Middle frontal gyrus (tissue), 1 donor: ENCODE results near the gene ASB3.
A peak's percentile ranks its signal among the peaks of the same experiment; 100 is the strongest.
"Not testable (repeated sequence)": the region's sequence is repeated elsewhere in the genome, so short reads cannot be mapped to it uniquely, and the experiment has no call there.

Source experiments
- DNase-seq: peaks from one replicate; pipeline ENCODE4 v3.0.0-alpha.2; 2015; ENCODE audit warnings: low spot score; ENCODE audit errors: extremely low spot score

The ASB3 gene, protein sequence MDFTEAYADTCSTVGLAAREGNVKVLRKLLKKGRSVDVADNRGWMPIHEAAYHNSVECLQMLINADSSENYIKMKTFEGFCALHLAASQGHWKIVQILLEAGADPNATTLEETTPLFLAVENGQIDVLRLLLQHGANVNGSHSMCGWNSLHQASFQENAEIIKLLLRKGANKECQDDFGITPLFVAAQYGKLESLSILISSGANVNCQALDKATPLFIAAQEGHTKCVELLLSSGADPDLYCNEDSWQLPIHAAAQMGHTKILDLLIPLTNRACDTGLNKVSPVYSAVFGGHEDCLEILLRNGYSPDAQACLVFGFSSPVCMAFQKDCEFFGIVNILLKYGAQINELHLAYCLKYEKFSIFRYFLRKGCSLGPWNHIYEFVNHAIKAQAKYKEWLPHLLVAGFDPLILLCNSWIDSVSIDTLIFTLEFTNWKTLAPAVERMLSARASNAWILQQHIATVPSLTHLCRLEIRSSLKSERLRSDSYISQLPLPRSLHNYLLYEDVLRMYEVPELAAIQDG

DNA sequence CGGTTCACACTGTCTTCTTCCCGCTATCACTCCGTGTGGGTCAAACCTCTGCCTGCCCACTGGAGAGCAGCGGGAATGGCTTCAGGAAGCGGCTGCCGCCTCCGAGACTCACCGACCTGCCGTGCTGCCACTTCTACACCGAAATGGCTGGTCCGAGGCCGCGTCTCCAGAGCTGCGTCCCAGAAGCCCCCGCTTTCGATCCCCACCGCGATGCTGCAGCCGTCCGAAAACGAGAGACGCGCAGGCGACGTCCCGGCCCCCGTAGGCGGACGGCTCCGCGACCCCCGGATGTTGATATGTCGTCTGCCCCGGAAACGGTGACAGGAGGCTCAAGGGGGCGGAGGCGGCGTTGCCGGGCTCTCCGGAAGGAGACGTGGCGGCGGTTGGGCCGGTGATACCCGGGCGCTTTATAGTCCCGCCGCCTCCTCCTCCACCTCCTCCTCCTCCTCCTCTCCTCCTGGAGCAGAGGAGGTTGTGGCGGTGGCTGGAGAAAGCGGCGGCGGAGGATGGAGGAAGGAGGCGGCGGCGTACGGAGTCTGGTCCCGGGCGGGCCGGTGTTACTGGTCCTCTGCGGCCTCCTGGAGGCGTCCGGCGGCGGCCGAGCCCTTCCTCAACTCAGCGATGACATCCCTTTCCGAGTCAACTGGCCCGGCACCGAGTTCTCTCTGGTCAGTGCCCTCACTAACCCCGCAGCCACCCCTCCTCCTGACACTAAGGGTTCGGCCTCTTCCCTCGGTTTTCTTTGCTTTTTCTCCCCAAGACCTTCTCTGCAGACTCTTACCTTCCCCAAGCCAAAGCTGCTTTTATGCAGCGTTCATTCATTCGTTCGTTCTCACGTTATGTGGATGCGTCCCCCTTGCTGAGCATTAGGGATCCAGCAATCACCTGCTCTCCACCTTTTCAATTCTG is at the start of gene ASB3, which contains the start of gene ERLEC1:
Gene ASB3 (minus strand): TSS at position 249 of the 909 bp plus-strand sequence. CDS start 21,381 bp downstream, outside the sequence.
Gene ERLEC1 (plus strand): TSS at position 340 of the 909 bp plus-strand sequence. CDS start 167 bp downstream, at position 507.
- DNase-seq, result peak; percentile 86

DNA sequence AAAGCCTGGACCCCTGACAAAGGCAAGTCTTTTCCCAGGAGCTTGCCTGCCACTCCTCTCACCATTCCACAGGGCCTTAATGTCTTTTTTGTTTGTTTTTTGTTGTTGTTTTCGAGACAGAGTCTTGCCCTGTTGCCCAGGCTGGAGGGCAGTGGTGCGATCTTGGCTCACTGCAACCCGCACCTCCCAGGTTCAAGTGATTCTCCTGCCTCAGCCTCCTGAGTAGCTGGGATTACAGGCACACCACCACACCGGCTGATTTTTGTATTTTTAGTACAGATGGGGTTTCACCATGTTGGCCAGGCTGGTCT is 43.2 kb upstream of the ASB3 start:
- not testable (repeated sequence) for DNase-seq

DNA sequence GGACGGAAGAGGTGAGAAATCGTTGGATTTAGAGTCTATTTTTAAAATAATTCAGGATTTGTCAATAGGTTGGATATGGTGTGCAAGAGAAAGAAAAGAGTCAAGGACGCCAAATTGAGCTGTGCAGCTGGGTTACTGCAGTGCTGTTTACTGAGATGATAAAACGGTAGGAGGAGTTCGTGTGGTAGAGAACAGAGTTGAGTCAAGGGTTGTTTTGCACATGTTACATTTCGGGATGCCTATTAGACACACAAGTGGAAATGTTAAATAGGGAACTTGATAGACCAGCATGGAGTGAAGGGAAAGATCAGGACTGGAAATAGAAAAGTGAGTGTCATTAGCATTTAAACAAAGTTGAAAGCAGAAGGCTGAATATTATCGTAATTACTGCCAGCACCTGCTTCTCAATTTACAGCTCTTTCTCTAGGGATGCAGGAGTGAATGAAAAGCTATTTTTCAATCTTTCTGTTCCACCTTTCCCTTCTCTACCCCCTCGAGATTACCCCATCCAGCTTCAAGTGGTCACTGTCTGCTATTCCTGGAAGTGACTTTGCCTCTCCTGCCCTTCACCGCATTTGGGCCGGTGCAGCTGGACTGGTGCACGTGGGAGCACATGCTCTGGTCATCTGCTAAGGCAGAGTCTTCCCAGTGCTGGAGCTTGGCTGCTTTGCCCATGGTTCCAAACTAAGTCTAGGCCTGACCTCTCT is 42.7 kb upstream of the ASB3 start:
- DNase-seq, result no peak

DNA sequence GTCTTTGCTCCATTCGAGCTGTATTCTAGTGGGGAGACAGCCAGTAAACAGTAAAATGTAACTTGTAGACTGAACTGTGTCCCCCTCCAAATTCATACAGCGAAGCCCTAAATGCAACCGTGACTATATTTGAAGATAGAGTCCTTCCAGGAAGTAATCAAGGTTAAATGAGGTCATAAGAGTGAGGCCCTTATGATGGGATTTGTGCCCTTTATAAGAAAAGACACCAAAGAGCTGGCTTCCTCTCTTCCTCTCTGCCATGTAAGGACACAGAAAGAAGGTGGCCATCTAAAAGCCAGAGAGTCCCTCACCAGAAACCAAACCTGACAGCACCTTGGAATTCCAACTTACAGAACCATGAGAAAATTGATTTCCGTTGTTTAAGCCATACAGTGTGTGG is 41.6 kb upstream of the ASB3 start:
- no peak for DNase-seq

DNA sequence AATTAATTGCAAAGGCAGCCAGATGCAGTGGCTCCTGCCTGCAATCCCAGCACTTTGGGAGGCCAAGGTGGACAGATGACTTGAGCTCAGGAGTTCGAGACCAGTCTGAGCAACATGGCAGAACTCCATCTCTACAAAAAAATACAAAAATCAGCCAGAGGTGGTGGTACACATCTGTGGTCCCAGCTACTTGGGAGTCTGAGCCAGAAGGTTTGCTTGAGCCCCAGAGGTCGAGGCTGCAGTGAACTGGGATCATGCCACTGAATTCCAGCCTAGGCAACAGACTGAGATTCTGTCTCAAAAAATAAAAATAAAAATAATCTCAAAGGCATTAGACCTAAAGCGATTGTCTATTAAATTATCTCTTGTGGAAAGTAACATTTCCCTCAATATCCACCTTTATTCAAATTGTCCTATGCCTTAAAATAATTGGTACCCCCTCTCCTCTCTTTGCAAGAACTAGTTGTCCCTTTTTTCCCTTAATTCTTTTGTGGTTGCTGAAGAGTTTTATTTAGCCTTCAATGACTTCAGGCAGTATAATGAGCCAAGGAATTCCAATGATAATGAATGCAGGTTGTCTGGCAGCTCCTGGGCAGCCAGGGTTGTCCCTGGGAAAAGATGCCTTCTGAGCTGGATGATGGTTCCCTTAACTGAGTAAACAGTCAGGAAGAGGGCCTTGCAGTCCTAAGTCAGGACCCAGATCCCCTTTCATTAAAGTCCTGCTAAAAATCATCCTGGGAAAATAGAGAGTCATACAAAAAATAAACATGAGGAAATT is 40.8 kb upstream of the ASB3 start:
- DNase-seq, result no peak

DNA sequence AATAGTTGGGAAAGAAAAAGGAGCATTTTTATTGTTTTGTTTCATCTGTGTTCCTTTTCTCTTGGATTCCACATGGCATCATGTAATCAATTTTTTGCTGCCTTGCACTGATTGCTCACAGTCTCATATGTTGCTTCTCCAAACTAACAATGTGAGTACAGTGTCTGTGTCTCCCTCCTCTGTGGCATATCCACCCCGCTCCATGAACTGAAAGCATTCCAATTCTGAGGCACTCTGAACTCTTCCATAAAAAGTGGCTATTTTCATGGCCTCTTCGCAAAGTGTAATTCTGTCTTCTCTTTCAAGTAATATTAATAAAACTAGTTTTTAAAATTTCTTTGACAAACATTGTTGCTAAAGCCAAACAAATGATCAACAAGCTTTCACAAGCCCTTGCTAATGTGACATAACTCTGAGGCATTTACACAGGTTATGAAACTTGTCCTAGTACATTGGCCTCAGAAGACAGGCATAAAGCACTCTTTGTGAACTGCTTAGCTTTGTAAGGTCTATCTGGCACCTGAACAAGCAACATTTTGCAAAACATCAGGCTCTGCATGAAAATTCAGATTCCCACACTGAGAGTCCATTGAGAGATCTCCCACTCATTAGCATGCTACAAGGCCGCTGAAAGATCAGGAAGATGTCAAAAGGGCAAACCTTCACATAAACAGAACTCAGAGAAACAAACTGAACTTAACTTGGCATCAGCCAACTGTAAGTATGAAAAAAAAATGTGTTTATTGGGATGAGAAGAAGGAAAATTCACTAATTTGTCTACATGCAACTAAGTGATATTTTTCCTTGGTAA is 40.0 kb upstream of the ASB3 start:
- DNase-seq, result no peak

DNA sequence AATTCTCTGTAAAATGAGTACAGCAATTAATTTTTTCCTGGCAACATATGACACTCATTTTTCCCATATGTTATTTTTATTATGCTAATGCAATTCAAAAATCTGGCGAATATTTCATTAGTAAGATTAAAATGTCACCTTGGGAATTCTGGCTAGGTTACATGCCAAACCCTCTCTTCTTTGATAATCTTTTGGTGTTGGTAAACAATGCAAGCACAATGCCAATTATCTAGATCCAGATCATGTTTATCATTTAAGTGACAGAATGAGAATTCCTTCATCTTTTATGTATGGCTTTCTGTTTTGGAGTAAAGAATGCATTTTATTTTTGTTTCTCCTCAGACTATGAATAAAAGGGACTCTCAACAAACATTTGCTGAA is 39.3 kb upstream of the ASB3 start:
- no peak for DNase-seq

DNA sequence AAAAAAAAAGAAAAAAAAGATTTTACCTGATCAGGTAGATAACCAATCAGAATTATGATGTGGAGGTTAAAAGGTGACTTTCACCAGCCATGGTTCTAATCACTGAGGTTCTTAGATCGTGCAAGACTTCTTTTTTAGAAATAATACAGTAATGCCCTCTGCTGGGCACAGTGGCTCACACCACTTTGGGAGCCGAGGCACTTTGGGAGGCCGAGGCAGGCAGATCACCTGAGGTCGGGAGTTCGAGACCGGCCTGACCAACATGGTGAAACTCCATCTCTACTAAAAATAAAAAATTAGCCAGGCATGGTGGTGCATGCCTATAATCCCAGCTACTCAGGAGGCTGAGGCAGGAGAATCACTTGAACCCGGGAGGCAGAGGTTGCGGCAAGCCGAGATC is 36.9 kb upstream of the ASB3 start:
- DNase-seq, result not testable (repeated sequence)

DNA sequence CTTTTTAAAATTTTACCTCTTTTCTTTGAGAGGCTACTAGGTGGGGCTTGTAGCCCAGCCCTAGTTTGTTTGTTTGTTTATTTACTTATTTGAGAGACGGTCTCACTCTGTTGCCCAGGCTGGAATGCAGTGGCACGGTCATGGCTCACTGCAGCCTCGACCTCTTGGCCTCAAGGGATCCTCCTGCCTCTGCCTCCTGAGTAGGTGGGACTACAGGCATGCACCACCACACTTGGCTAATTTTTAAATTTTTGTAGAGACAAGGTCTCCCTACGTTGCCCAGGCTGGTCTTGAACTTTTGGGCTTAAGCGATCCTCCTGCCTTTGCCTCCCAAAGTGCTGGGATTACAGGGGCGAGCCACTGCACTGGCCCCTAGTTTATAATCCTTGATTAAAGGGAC is 35.1 kb upstream of the ASB3 start:
- DNase-seq, result no peak

DNA sequence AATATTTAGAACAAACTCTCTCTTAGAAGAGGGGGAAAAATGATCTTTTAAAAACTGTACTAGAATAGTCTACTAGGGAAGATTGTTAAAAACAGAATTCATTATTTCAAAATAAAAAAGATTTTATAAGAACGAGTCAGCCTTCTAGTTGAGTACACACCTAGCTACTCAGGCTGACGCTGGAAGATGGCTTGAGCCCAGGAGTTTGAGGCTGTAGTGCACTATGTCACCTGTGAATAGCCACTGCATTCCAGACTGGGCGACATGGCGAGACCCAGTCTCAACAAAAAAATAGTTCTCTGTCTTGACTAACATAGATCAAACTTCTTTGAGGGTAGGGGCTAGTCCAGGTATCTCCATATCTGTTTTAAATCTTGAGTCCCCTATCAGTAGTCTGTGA is 34.0 kb upstream of the ASB3 start:
- no peak for DNase-seq

DNA sequence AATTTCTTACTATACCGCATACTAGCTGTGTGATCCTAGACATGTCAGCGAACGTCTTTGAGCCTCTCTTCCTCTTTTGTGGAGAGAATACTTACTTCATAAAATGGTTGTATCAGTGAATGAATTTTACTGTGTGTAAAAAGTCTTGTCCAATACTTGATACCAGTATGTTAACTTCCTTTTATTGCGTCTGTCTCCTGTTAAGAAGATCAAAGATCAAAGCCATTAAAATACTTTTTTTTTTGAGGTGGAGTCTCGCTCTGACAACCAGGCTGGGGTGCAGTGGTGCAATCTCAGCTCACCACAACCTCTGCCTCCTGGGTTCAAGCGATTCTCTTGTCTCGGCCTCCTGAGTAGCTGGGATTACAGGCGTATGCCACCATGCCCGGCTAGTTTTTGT is 33.3 kb upstream of the ASB3 start:
- no peak for DNase-seq

DNA sequence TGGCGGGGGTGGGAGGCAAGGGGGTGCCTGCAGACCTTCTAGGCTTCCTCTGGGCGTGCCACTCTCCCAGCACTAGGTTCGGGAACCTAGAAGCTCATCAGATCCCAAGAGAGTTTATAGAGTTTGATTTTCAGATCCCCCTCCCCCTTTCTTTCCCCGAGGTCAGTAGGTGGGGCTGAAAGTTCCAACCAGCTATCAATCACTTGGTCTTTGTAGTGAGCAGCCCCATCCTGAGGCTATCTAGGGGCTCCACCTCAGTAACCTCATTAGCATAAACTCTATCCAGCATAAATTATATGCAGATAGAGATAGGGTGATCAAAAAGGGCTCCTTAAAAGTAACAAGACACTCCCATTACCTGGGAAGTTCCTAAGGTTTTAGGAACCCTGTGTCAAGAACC is 32.9 kb upstream of the ASB3 start:
- DNase-seq, result no peak

DNA sequence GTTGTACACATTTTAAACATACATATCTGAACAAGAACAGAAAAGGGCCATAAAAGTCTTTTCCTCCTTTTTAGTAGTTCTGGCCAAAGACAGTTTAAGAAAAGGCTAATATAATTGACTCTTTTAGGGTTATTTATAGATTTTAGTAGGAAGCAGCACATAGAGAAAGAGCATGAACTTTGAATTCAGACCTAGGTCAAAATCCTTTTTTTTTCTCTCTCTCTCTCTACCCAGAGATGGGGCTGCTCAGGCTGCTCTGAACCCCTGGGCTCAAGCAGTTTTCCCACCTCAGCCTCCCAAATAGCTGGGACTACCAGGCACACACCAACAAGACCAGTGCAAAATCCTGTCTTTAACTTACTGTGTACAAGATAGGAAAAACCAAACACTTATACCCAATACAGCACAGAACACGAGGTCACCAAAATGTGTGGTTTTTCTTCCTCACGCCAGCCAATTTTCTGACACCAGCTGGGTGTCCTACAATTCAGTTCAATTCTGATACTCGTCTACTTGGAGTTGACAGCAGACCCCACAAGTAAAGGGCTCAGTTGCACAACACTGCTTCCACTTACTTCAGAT is 32.2 kb upstream of the ASB3 start:
- DNase-seq, result no peak

DNA sequence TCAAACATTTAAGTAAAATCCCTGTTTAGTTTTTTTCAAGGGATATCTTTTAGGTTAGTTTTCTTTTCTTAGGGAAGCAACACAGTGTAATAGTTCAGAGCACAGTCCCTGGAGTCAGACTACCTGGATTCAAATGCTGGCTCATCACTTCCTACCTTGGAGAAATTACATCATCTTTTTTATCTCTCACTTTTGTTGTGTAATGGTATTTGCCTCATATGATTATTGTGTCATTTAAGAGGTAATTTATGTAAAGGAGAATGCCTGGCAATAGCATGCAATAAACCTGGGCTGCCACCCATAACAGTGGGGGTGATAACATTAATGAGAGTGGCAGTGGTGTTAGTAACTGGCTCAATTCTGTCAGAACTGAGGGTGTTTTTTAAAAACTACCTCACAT is 26.4 kb upstream of the ASB3 start:
- no peak for DNase-seq

DNA sequence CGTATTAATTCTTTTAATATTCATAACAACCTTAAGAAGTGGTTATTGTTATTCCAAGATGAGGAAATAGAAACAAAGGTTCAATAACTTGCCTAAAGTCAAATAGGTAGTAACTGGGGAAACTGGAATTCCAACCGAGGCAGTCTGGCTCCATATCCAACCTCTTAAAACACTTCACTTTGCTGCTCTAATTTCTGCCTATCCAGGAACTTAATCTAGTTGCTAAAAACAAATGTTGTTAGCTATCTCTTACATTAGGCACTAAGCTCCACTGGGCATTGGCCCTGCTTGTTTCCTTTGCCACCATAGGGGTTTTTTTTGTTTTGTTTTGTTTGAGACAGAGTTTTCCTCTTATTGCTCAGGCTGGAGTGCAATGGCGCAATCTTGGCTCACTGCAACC is 24.8 kb upstream of the ASB3 start:
- DNase-seq, result no peak

DNA sequence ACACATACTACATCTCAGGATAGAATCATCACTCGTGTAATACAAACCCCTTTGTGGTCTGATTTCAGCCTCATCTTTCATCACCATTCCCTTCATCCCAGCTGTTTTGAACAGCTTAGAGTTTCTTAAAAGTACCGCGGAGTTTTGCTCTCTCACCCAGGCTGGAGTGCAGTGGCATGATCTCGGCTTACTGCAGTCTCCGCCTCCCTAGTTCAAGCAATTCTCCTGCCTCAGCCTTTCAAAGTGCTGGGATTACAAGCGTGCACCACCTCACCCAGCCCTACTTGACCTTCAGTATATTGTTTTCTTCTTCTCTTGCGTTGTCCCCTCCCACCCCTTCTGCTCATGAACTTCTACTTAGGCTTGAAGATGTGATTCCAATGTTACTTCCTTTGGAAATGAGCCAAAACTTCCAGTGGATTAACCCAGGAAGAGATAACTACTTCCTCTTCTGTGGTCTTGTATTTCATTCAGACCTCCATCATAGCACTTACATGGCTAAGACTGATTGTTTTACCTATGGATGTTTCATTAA is 15.9 kb upstream of the ASB3 start:
- no peak for DNase-seq

DNA sequence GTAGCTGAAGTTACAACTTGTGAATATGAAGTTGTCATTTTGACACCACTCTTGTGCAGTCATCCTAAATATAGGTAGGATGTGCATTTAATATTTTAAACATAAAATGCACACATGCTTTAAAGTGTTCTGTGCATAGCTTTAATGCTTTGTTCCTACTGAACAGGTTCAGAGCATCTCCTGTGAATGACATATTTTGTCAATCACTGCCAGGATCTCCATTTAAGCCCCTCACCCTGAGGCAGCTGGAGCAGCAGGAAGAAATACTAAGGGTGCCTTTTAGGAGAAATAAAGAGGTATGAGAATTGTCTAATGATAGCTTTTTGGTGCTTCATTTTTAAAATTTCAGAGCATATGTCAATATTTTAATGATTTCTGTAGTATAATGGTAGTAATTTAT is 14.8 kb upstream of the ASB3 start:
- no peak for DNase-seq

DNA sequence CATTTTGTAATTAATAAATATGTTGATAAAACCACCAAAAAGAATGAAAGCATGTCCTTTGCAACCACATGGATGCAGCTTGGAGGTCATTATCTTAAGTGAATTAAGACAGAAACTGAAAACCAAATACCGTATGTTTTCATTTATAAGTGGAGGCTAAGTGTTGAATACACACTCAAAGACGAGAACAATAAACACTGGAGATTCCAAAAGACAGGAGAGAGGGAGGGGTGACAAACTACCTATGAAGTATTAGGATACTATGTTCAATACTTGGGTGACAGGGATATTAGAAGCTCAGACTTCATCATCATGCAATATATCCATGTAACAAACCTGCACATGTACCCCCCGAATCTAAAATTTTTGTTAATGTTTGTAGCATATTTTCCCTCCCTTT is 7.1 kb upstream of the ASB3 start:
- DNase-seq, result no peak

DNA sequence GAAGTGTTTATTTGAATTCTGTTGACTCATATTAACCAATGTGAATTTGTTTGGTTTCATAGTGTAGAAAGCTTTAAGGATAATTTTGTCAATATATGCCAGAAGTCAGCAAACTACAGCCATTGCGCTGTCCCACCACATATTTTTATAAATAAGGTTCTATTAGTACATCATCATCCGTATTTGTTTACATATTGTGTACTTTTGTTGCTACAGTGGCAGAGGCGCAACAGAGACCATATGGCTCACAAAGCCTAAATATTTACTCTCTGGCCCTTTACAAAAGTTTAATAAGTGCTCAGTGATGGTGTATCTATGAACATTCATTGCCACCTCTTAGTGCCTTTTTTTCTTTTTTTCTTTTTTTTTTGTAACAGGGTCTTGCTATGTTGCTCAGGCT is 6.5 kb upstream of the ASB3 start:
- DNase-seq, result no peak
